ENCODE measurements around the gene SHC2. TPM values are rescaled to one million over a fixed set of nuclear protein-coding genes. Genes with fewer than 3 reads are reported as not detected.

The SHC2 gene
- total and polyA plus RNA-seq, 9 of the 15 experiments (the other 6 are each of a cell fraction or from before 2014, with no cell fraction given) = 0.14 to 0.36 (median 0.17) TPM; not detected in 5

DNA sequence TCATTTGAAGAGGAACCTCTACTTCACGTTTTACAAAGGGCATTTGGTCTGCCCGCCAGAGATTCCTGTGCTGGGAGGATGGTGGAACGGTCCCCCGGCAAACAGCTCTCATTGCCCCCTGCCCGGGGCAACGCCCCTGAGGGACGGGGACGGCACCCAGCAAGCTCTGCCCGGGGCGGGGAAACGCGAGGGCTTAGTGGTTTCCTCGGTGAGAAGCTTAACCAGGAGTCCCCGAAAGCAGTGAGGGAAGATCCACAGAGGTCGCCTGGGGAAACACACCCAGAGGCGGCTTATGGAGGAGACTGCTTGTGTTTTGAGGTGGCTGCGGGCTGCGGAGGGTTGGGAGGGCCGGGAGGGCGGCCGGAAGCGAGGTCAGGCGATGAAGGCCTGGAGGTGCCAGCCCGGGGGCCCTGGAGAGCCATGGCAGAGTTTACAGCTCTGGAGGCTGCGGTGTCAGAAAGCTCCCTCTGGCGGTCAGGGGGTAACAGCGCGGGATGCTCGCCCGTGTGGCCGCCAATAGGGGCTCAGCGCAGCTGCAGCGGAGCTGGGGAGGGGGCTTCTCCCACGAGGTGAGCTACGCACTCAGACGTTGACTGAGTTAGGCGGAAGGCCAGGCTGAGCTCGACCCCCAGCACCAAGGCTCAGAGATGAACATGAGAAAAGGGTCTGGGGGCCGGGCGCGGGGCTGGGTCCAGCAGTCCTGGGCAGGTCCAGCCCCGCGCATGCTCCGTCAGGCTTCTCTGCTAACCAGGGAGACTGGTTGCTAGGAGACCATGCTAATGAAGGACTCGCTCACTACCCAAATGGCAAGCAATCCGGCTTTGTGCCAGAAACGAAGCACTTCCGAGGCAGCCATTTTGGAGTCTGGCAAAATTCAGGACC, 45.8 kb upstream of the SHC2 start (continued):
- TF ChIP-seq REST (IDR thresholded peaks at IDR 0.05; ENCODE audit: borderline replicate concordance) (peak; percentile 69; the same call in 1 of the 2 replicates), REST (CRISPR knock-in tag; IDR thresholded peaks at IDR 0.05; ENCODE audit: low read depth) (no peak), ZNF586 (CRISPR knock-in tag; conservative IDR thresholded peaks at IDR 0.05) (no peak), DACH1 (IDR thresholded peaks at IDR 0.05; ENCODE audit: partially characterized antibody) (no peak), ZNF318 (IDR thresholded peaks at IDR 0.05; ENCODE audit: borderline replicate concordance in 1 of 2, low read depth in 1 of 2) (no peak), MEIS2 (IDR thresholded peaks at IDR 0.05; ENCODE audit: partially characterized antibody) (peak; percentile 67)
- TF ChIP-seq, protein P1, sequence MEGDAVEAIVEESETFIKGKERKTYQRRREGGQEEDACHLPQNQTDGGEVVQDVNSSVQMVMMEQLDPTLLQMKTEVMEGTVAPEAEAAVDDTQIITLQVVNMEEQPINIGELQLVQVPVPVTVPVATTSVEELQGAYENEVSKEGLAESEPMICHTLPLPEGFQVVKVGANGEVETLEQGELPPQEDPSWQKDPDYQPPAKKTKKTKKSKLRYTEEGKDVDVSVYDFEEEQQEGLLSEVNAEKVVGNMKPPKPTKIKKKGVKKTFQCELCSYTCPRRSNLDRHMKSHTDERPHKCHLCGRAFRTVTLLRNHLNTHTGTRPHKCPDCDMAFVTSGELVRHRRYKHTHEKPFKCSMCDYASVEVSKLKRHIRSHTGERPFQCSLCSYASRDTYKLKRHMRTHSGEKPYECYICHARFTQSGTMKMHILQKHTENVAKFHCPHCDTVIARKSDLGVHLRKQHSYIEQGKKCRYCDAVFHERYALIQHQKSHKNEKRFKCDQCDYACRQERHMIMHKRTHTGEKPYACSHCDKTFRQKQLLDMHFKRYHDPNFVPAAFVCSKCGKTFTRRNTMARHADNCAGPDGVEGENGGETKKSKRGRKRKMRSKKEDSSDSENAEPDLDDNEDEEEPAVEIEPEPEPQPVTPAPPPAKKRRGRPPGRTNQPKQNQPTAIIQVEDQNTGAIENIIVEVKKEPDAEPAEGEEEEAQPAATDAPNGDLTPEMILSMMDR (IDR thresholded peaks at IDR 0.05 in 2 of 3, conservative IDR thresholded peaks at IDR 0.05 in 1 of 3; ENCODE audit: insufficient read depth in 2 of 3, low read depth in 1 of 3, low read length in 3 of 3) = peak; percentile 94 to 98 (median 96)

Data from K562 (cell line).